A549 (cell line): ENCODE results near the gene KIF1A.
"Not testable (repeated sequence)": the region's sequence is repeated elsewhere in the genome, so short reads cannot be mapped to it uniquely, and the experiment has no call there.

Source experiments
- ELK1 ChIP-seq: fragments of 150-350 bp; IDR thresholded peaks from 2 replicates; pipeline ENCODE4 v1.6.1; 2014; ENCODE audit warnings: low read depth, mild to moderate bottlenecking, low read length
- EP300 ChIP-seq, 2 experiments: fragments of >200 bp; sonication (Bioruptor Twin); formaldehyde crosslinking; IDR thresholded peaks; 2 replicates in 1 of 2; 3 replicates in 1 of 2; pipeline ENCODE4 v1.6.1; 2016 to 2017
- FOSL2 ChIP-seq, 2 experiments: fragments of 450-650 bp in 1 of 2; fragments of >200 bp in 1 of 2; sonication (Bioruptor Twin) in 1 of 2; formaldehyde crosslinking; IDR thresholded peaks; 2 replicates each; pipeline versions ENCODE4 v1.5.0 to v1.6.1; 2016 to 2020; ENCODE audit warnings: mild to moderate bottlenecking in 1 of 2, moderate library complexity in 1 of 2
- JUNB ChIP-seq: fragments of >200 bp; sonication (Bioruptor Twin); formaldehyde crosslinking; IDR thresholded peaks from 2 replicates; pipeline ENCODE4 v1.6.1; 2016
- MAX ChIP-seq: IDR thresholded peaks from 2 replicates; pipeline ENCODE4 v1.6.1; 2012
- MYC ChIP-seq: IDR thresholded peaks from 2 replicates; pipeline ENCODE4 v1.6.1; 2012; ENCODE audit warnings: mild to moderate bottlenecking, inconsistent platforms, low read length, improper control_type of control experiment, borderline replicate concordance
- NPAS2 ChIP-seq: fragments of 250-450 bp; sonication (Bioruptor Pico); IDR thresholded peaks from 2 replicates; pipeline ENCODE4 v1.8.0; 2022; ENCODE audit warnings: mild to moderate bottlenecking, moderate library complexity, borderline replicate concordance
- POLR2A ChIP-seq: IDR thresholded peaks from 2 replicates; pipeline ENCODE4 v1.6.1; 2012; ENCODE audit warnings: mild to moderate bottlenecking, low read length
- POLR2AphosphoS2 ChIP-seq: conservative IDR thresholded peaks from 2 replicates; pipeline ENCODE4 v1.6.1; 2012; ENCODE audit warnings: low read length, improper control_type of control experiment, inconsistent platforms
- RAD21 ChIP-seq, 2 experiments: fragments of >200 bp in 1 of 2; sonication (Bioruptor Twin) in 1 of 2; formaldehyde crosslinking in 1 of 2; IDR thresholded peaks in 1 of 2; conservative IDR thresholded peaks in 1 of 2; 2 replicates in 1 of 2; 3 replicates in 1 of 2; pipeline ENCODE4 v1.6.1; 2012 to 2018; ENCODE audit warnings: inconsistent platforms in 1 of 2
- REST ChIP-seq: fragments of 200-600 bp; sonication (generic); IDR thresholded peaks from 2 replicates; pipeline ENCODE4 v1.6.1; 2016; ENCODE audit warnings: antibody characterized with exemption, mild to moderate bottlenecking, moderate library complexity
- TF ChIP-seq, protein P1 (sequence below): fragments of >200 bp; sonication (Bioruptor Twin); formaldehyde crosslinking; IDR thresholded peaks from 3 replicates; pipeline ENCODE4 v1.5.1; 2016
- TF ChIP-seq, protein P2 (sequence below): IDR thresholded peaks from 2 replicates; pipeline ENCODE4 v1.6.1; 2012
- TF ChIP-seq, protein P3 (sequence below): fragments of >200 bp; sonication (Bioruptor Twin); formaldehyde crosslinking; IDR thresholded peaks from 2 replicates; pipeline ENCODE4 v1.6.1; 2016

GRCh38 chr2:240700616-240701015 lies 119.4 kb downstream of the KIF1A start:
- TF ChIP-seq, protein P1, sequence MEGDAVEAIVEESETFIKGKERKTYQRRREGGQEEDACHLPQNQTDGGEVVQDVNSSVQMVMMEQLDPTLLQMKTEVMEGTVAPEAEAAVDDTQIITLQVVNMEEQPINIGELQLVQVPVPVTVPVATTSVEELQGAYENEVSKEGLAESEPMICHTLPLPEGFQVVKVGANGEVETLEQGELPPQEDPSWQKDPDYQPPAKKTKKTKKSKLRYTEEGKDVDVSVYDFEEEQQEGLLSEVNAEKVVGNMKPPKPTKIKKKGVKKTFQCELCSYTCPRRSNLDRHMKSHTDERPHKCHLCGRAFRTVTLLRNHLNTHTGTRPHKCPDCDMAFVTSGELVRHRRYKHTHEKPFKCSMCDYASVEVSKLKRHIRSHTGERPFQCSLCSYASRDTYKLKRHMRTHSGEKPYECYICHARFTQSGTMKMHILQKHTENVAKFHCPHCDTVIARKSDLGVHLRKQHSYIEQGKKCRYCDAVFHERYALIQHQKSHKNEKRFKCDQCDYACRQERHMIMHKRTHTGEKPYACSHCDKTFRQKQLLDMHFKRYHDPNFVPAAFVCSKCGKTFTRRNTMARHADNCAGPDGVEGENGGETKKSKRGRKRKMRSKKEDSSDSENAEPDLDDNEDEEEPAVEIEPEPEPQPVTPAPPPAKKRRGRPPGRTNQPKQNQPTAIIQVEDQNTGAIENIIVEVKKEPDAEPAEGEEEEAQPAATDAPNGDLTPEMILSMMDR, result not testable (repeated sequence)
- TF ChIP-seq, protein P2, sequence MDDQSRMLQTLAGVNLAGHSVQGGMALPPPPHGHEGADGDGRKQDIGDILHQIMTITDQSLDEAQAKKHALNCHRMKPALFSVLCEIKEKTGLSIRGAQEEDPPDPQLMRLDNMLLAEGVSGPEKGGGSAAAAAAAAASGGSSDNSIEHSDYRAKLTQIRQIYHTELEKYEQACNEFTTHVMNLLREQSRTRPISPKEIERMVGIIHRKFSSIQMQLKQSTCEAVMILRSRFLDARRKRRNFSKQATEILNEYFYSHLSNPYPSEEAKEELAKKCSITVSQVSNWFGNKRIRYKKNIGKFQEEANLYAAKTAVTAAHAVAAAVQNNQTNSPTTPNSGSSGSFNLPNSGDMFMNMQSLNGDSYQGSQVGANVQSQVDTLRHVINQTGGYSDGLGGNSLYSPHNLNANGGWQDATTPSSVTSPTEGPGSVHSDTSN, result not testable (repeated sequence)
- not testable (repeated sequence) for TF ChIP-seq POLR2A; JUNB; ELK1; REST; FOSL2 (IDR thresholded peaks at IDR 0.05); FOSL2 (CRISPR knock-in tag; IDR thresholded peaks at IDR 0.05); MAX; MYC; RAD21 (conservative IDR thresholded peaks at IDR 0.05 in 1 of 2, IDR thresholded peaks at IDR 0.05 in 1 of 2); NPAS2 (CRISPR knock-in tag); EP300 (IDR thresholded peaks at IDR 0.05); POLR2AphosphoS2
- TF ChIP-seq, protein P3, sequence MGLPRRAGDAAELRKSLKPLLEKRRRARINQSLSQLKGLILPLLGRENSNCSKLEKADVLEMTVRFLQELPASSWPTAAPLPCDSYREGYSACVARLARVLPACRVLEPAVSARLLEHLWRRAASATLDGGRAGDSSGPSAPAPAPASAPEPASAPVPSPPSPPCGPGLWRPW, result not testable (repeated sequence)
